LNCaP clone FGC (cell line): ENCODE results near the gene MYPOP.

ENCODE experiments used
- DNase-seq: peaks from one replicate; pipeline ENCODE4 v3.0.0-alpha.2; 2011; ENCODE audit warnings: low read depth
- H3K4me3 ChIP-seq: 2 replicates; pipeline ENCODE4 v1.5.1; 2011; ENCODE audit warnings: mild to moderate bottlenecking, low read depth, low read length, control low read depth
- CTCF ChIP-seq: IDR thresholded peaks from 2 replicates; pipeline ENCODE4 v1.5.1; 2012; ENCODE audit warnings: mild to moderate bottlenecking; ENCODE audit not compliant: control insufficient read depth, insufficient read depth; ENCODE audit errors: extremely low read depth

MYPOP gene

GRCh38 chr19:45852983-45853382 lies 49.4 kb downstream of the MYPOP start:
- DNase-seq = no peak
- no peak for TF ChIP-seq CTCF
- H3K4me3 ChIP-seq = no peak overlapping the region

- DNase-seq = no peak
- TF ChIP-seq CTCF = no peak
- no peak overlapping the region for H3K4me3 ChIP-seq
These were observed 50.2 kb downstream of the MYPOP start for GRCh38 chr19:45852145-45852750.

GRCh38 chr19:45848922-45849321 lies 53.5 kb downstream of the MYPOP start:
- H3K4me3 ChIP-seq = no peak overlapping the region
- DNase-seq = no peak
- TF ChIP-seq CTCF = no peak

- no peak for DNase-seq
- no peak for TF ChIP-seq CTCF
- no peak overlapping the region for H3K4me3 ChIP-seq
These were observed 54.8 kb downstream of the MYPOP start for GRCh38 chr19:45847663-45848062.

- TF ChIP-seq CTCF = no peak
- H3K4me3 ChIP-seq = no peak overlapping the region
- DNase-seq = no peak
These were observed 60.2 kb downstream of the MYPOP start for GRCh38 chr19:45842198-45842597.
